ENCODE measurements around the gene SLC6A7. TPM values are rescaled to one million over a fixed set of nuclear protein-coding genes. Genes with fewer than 3 reads are reported as not detected.

SLC6A7 gene
- total RNA-seq, 4 donors from 2014 or later: not detected

GRCh38 chr5:150142959-150143349 is 46.9 kb upstream of the SLC6A7 start:
- Histone ChIP-seq H3K27me3 (no peaks in the 10 kb centered on the region), H3K9me3 (no peaks in the 10 kb centered on the region), H3K4me3 (peak overlapping the region in 2 of 4 donors; percentile 17 to 37), H3K4me1 (peaks cover 3 to 99% (median 93%) of the 10 kb centered on the region in 4 donors), H3K27ac (peak overlapping the region; percentile 60 to 99 (median 90)), H3K36me3 (no peaks in the 10 kb centered on the region)
- TF ChIP-seq EP300 (IDR thresholded peaks at IDR 0.05) (peak in 1 of 2 donors; percentile 63), CTCF (IDR thresholded peaks at IDR 0.05) (no peak)
- DNase-seq (ENCODE audit: low spot score in 2 of 2): peak in 1 of 2 donors; percentile 74
- 21 to 23% methylated on average over 4 of the region's 4 CpGs for whole genome bisulfite sequencing, 2 donors

- peak; percentile 72 to 81 for DNase-seq (ENCODE audit: low spot score in 2 of 2)
Observed at GRCh38 chr5:150143350-150144245, 46.3 kb upstream of the SLC6A7 start.

GRCh38 chr5:150144246-150144801 is 45.5 kb upstream of the SLC6A7 start:
- Histone ChIP-seq H3K9me3 (no peaks in the 10 kb centered on the region), H3K4me3 (peak overlapping the region in 3 of 4 donors; percentile 12 to 37 (median 17)), H3K27ac (peak overlapping the region; percentile 60 to 99 (median 90)), H3K4me1 (peaks cover 3 to 99% (median 90%) of the 10 kb centered on the region in 4 donors), H3K27me3 (no peaks in the 10 kb centered on the region), H3K36me3 (no peaks in the 10 kb centered on the region)
- TF ChIP-seq POLR2A (IDR thresholded peaks at IDR 0.05): peak in 1 of 2 donors; percentile 33
- TF ChIP-seq CTCF (IDR thresholded peaks at IDR 0.05): no peak
- peak; percentile 70 to 87 for TF ChIP-seq EP300 (IDR thresholded peaks at IDR 0.05)
- DNase-seq (ENCODE audit: low spot score in 2 of 2): peak in 1 of 2 donors; percentile 74
- 20 to 24% methylated on average over 14 of the region's 14 CpGs for WGBS, 2 donors

More at GRCh38 chr5:150143350-150144245, 46.3 kb upstream of the SLC6A7 start:
- H3K4me1 ChIP-seq: peaks cover 3 to 99% (median 92%) of the 10 kb centered on the region in 4 donors
- H3K9me3 ChIP-seq: no peaks in the 10 kb centered on the region
- WGBS, 2 donors: 19 to 35% methylated on average over 11 to 20 of the region's 20 CpGs
- no peak for TF ChIP-seq CTCF (IDR thresholded peaks at IDR 0.05)
- TF ChIP-seq EP300 (IDR thresholded peaks at IDR 0.05): peak in 1 of 2 donors; percentile 65
- TF ChIP-seq POLR2A (IDR thresholded peaks at IDR 0.05): no peak
- no peaks in the 10 kb centered on the region for H3K36me3 ChIP-seq
- H3K27ac ChIP-seq: peak overlapping the region; percentile 60 to 99 (median 90)
- peak overlapping the region in 3 of 4 donors; percentile 12 to 37 (median 17) for H3K4me3 ChIP-seq
- H3K27me3 ChIP-seq: no peaks in the 10 kb centered on the region

- Histone ChIP-seq H3K27me3 (no peaks in the 10 kb centered on the region), H3K27ac (peak overlapping the region; percentile 60 to 99 (median 90)), H3K36me3 (no peaks in the 10 kb centered on the region), H3K4me1 (peaks cover 3 to 99% (median 87%) of the 10 kb centered on the region in 4 donors), H3K9me3 (no peaks in the 10 kb centered on the region), H3K4me3 (peak overlapping the region in 1 of 4 donors; percentile 37)
- TF ChIP-seq POLR2A (IDR thresholded peaks at IDR 0.05) (no peak), EP300 (IDR thresholded peaks at IDR 0.05) (no peak), CTCF (IDR thresholded peaks at IDR 0.05) (no peak)
- WGBS, 2 donors: 21 to 23% methylated on average over 3 to 4 of the region's 4 CpGs
- DNase-seq (ENCODE audit: low spot score in 2 of 2): no peak
Observed at GRCh38 chr5:150144879-150145278, 45.0 kb upstream of the SLC6A7 start.

GRCh38 chr5:150146235-150146634 is 43.6 kb upstream of the SLC6A7 start:
- Histone ChIP-seq H3K4me3 (no peak overlapping the region), H3K27ac (peak overlapping the region; percentile 60 to 99 (median 90)), H3K36me3 (no peaks in the 10 kb centered on the region), H3K9me3 (no peaks in the 10 kb centered on the region), H3K4me1 (peaks cover under 1 to 99% (median 87%) of the 10 kb centered on the region in 4 donors), H3K27me3 (no peaks in the 10 kb centered on the region)
- DNase-seq (ENCODE audit: low spot score in 2 of 2): no peak
- WGBS, 2 donors: 31 to 50% methylated on average over 5 of the region's 5 CpGs
- no peak for TF ChIP-seq POLR2A (IDR thresholded peaks at IDR 0.05)
- no peak for TF ChIP-seq CTCF (IDR thresholded peaks at IDR 0.05)
- TF ChIP-seq EP300 (IDR thresholded peaks at IDR 0.05): no peak

Measured in tibial nerve (tissue), 4 donors.